Choroid plexus epithelial cell (primary cell): ENCODE data around the gene MRPS10.
"Not testable (repeated sequence)": the region's sequence is repeated elsewhere in the genome, so short reads cannot be mapped to it uniquely, and the experiment has no call there.

ENCODE experiments used
- DNase-seq: peaks from one replicate; pipeline ENCODE4 v3.0.0-alpha.2; 2010; ENCODE audit warnings: low read depth
- H3K4me3 ChIP-seq: 2 replicates; pipeline ENCODE4 v1.5.1; 2011; ENCODE audit warnings: low read depth, mild to moderate bottlenecking, control low read depth, low read length, moderate library complexity
- CTCF ChIP-seq: conservative IDR thresholded peaks from 2 replicates; pipeline ENCODE4 v1.5.1; 2011; ENCODE audit warnings: low read depth, mild to moderate bottlenecking, control low read depth, inconsistent platforms, low read length, moderate library complexity

MRPS10 gene

GRCh38 chr6:42177514-42178364 lies 39.9 kb downstream of the MRPS10 start:
- H3K4me3 ChIP-seq, result peak overlapping the region; percentile 43
- no peak for DNase-seq
- no peak for TF ChIP-seq CTCF

DNA sequence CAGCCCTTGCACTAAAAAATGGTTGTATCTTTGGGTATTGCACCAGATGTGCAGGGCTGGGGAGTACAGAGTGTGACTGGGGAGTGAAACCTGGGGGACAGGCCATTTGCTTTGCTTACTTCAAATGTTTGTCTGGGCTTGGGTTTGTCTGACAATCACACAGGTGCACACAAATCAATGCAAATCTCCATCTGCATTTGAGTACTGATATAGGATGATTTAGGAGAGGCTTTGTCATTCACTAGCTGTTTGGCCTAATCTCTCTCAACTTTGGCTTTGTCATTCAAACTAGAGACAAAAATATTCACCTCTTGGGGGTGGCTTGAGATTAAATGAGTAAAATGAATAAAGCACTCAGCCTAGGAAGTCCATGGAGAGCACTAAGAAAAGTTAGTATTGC lies 40.7 kb downstream of the MRPS10 start:
- no peak for TF ChIP-seq CTCF
- no peak for DNase-seq
- H3K4me3 ChIP-seq, result no peak overlapping the region

DNA sequence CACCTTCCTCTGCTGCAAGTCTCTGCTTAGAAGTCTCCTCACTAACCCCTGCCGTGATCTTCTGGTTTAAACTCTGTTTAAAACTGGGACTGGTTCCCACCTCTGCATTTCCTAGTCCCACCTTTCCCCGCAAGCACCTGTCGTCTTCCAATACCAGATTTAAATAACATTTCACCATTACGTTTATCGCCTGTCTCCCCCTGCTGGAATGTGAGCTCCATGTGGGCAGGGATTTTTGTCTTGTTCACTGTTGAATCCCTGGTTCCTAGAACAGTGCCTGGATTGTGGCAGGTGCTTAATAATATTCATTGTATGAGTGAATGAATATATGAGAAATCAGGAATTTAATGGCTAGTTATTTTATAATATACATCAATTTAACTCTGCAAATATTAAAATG lies 41.8 kb downstream of the MRPS10 start:
- no peak for DNase-seq
- TF ChIP-seq CTCF, result peak; percentile 63
- H3K4me3 ChIP-seq, result no peak overlapping the region

- H3K4me3 ChIP-seq, result no peak within 1 kb of the TSS
- DNase-seq, result no peak
- TF ChIP-seq CTCF, result no peak
These were observed 44.6 kb downstream of the MRPS10 start, which contains the start of gene GUCA1A for GRCh38 chr6:42173101-42173500. Gene GUCA1A, plus strand, starts transcription at chr6:42173364. Its CDS starts 250 bp downstream, at chr6:42173614.

DNA sequence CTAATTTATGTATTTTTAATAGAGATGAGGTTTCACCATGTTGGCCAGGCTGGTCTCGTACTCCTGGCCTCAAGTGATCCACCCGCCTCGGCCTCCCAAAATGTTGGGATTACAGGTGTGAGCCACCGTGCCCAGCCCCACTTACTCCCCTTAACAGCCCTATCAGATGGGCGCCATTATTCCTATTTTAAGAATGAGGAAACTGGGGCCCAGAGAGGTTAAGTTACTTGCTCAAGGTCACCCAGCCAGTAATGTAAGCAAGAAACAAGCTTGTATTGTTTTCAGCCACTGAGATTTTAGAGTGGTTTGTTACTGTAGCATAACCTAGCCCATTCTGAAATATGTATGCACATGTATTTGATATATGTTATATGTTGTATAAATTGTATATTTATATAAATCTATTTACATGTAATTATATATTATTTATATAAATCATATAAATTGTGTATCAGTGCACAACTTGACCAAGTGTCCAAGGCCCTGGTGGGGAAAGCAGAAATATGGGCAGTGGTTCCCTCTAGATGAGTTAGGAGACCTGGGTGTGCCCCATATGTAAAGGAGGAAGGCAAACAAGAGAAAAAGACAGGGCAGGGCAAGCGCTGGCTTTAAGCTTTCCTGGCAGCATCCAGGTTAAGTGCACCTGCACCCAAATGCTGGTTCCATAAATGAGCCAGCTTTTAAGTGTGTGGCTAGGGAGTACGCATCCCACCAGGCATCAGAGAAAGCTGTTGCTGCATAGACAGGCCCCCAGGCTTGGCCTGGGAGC lies 45.7 kb downstream of the MRPS10 start:
- H3K4me3 ChIP-seq, result no peak overlapping the region
- DNase-seq, result no peak
- no peak for TF ChIP-seq CTCF

DNA sequence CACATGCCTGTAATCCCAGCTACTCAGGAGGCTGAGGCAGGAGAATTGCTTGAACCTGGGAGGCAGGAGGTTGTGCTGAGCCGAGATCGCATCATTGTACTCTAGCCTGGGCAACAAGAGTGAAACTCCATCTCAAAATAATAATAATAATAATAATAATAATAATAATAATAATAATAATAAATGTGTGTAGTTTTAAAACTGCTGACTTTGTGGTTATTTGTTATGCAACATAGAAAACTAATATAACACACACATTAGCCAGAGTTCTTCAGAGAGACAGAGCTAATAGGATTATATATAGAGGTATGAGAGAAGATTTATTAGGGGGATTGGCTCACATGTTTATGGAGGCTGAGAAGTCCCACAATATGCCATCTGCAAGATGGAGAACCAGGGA lies 47.9 kb downstream of the MRPS10 start:
- H3K4me3 ChIP-seq, DNase-seq: not testable (repeated sequence)

GRCh38 chr6:42168650-42169049 lies 49.0 kb downstream of the MRPS10 start:
- H3K4me3 ChIP-seq, result no peak overlapping the region
- no peak for DNase-seq
- TF ChIP-seq CTCF, result peak; percentile 11
